ENCODE data around the gene ZC4H2. TPM values are rescaled to one million over a fixed set of nuclear protein-coding genes. Genes with fewer than 3 reads are reported as not detected.

ZC4H2 gene
- total and polyA plus RNA-seq, 2 of the 13 experiments (the other 11 are each of a cell fraction or from before 2014, with no cell fraction given), result 6.1 to 12.8 TPM

GRCh38 chrX:64908121-64908520 lies 68.1 kb downstream of the ZC4H2 start:
- intact Hi-C loops (cut with micrococcal nuclease; ENCODE audit: unreplicated experiment), result loop anchor here (1.0 to 5.0 kb wide), 2 partner anchors 68 to 449 kb away; partner anchors contain the start of gene ZC4H2
- no peaks in the 10 kb centered on the region for H3K4me1 ChIP-seq (ENCODE audit: insufficient read depth, low read length)
- no peaks in the 10 kb centered on the region for H3K27me3 ChIP-seq (ENCODE audit: control insufficient read depth in 1 of 2, insufficient read depth in 2 of 2, low read length in 2 of 2)
- in situ Hi-C loops (cut with HindIII; ENCODE audit: extremely low pct_ligation_motif_present, low pct_unique_long_range_greater_than_20kb), result no loop called here
- H3K79me2 ChIP-seq (ENCODE audit: insufficient read depth, low read length), result no peaks in the 10 kb centered on the region
- WGBS (ENCODE audit: low lambda C conversion rate), result 50% methylated on average over 2 of the region's 5 CpGs
- ChIA-PET CTCF (ENCODE audit: low intra/inter-chr PET ratio, low total read pairs) (interaction anchor here (0.9 kb wide), 1 partner anchor 544 kb away, joined by 3 read pairs; no protein-coding TSS in a partner anchor), POLR2A (no interaction called here)
- FAIRE-seq, result no peak
- no peak overlapping the region for H2AFZ ChIP-seq (ENCODE audit: low read length)
- no peaks in the 10 kb centered on the region for H3K36me3 ChIP-seq (replicated peaks in 1 of 2; ENCODE audit: control insufficient read depth in 1 of 2, insufficient read depth in 2 of 2, low read length in 2 of 2)
- H3K4me3 ChIP-seq (replicated peaks in 1 of 3; ENCODE audit: insufficient read depth in 1 of 3, low read depth in 2 of 3, low read length in 3 of 3), result no peak overlapping the region
- no peak overlapping the region for H3K27ac ChIP-seq (ENCODE audit: extremely low read length, insufficient read depth, low read length)
- H3K4me2 ChIP-seq (ENCODE audit: low read depth, low read length), result no peak overlapping the region
- H4K20me1 ChIP-seq (ENCODE audit: insufficient read depth, low read length), result no peaks in the 10 kb centered on the region
- no TSS peak for BruUV-seq (replicated peaks)
- H3K9me3 ChIP-seq (ENCODE audit: low read length), result no peaks in the 10 kb centered on the region
- ATAC-seq, result no peak
- H3K9ac ChIP-seq (ENCODE audit: insufficient read depth, low read depth, low read length), result no peak overlapping the region
- no peak for DNase-seq (ENCODE audit: low spot score)
- TF ChIP-seq, protein P1, sequence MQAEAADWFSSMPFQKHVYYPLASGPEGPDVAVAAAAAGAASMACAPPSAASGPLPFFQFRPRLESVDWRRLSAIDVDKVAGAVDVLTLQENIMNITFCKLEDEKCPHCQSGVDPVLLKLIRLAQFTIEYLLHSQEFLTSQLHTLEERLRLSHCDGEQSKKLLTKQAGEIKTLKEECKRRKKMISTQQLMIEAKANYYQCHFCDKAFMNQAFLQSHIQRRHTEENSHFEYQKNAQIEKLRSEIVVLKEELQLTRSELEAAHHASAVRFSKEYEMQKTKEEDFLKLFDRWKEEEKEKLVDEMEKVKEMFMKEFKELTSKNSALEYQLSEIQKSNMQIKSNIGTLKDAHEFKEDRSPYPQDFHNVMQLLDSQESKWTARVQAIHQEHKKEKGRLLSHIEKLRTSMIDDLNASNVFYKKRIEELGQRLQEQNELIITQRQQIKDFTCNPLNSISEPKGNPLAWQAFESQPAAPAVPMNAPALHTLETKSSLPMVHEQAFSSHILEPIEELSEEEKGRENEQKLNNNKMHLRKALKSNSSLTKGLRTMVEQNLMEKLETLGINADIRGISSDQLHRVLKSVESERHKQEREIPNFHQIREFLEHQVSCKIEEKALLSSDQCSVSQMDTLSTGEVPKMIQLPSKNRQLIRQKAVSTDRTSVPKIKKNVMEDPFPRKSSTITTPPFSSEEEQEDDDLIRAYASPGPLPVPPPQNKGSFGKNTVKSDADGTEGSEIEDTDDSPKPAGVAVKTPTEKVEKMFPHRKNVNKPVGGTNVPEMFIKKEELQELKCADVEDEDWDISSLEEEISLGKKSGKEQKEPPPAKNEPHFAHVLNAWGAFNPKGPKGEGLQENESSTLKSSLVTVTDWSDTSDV (CRISPR knock-in tag; IDR thresholded peaks at IDR 0.05), result no peak
- TF ChIP-seq GLI4 (CRISPR knock-in tag; IDR thresholded peaks at IDR 0.05; ENCODE audit: borderline replicate concordance) (no peak), ZNF687 (CRISPR knock-in tag; IDR thresholded peaks at IDR 0.05) (no peak), JUN (CRISPR knock-in tag; IDR thresholded peaks at IDR 0.05) (no peak), ZNF784 (CRISPR knock-in tag; IDR thresholded peaks at IDR 0.05; ENCODE audit: borderline replicate concordance) (no peak), ZNF777 (CRISPR knock-in tag; IDR thresholded peaks at IDR 0.05) (no peak), RAD51 (IDR thresholded peaks at IDR 0.05; ENCODE audit: borderline replicate concordance) (no peak), ZNF510 (CRISPR knock-in tag; IDR thresholded peaks at IDR 0.05; ENCODE audit: low read depth) (no peak), HDAC1 (CRISPR knock-in tag; IDR thresholded peaks at IDR 0.05) (no peak), ZNF264 (CRISPR knock-in tag; IDR thresholded peaks at IDR 0.05) (no peak), KLF16 (CRISPR knock-in tag; IDR thresholded peaks at IDR 0.05) (no peak), ZSCAN21 (CRISPR knock-in tag; IDR thresholded peaks at IDR 0.05; ENCODE audit: borderline replicate concordance) (no peak), SMC3 (IDR thresholded peaks at IDR 0.05; ENCODE audit: low read length) (peak; percentile 28; the same call in 1 of the 2 replicates)
- TF ChIP-seq, protein P2, sequence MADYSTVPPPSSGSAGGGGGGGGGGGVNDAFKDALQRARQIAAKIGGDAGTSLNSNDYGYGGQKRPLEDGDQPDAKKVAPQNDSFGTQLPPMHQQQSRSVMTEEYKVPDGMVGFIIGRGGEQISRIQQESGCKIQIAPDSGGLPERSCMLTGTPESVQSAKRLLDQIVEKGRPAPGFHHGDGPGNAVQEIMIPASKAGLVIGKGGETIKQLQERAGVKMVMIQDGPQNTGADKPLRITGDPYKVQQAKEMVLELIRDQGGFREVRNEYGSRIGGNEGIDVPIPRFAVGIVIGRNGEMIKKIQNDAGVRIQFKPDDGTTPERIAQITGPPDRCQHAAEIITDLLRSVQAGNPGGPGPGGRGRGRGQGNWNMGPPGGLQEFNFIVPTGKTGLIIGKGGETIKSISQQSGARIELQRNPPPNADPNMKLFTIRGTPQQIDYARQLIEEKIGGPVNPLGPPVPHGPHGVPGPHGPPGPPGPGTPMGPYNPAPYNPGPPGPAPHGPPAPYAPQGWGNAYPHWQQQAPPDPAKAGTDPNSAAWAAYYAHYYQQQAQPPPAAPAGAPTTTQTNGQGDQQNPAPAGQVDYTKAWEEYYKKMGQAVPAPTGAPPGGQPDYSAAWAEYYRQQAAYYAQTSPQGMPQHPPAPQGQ (CRISPR knock-in tag; IDR thresholded peaks at IDR 0.05; ENCODE audit: borderline replicate concordance), result no peak
- TF ChIP-seq, protein P3, sequence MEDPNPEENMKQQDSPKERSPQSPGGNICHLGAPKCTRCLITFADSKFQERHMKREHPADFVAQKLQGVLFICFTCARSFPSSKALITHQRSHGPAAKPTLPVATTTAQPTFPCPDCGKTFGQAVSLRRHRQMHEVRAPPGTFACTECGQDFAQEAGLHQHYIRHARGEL (CRISPR knock-in tag; IDR thresholded peaks at IDR 0.05), result peak; percentile 93; the same call in 1 of the 2 replicates
